SK-N-MC (cell line): ENCODE results near the gene CARD19.

Experiments
- DNase-seq: peaks from one replicate; pipeline ENCODE4 v3.0.0-alpha.2; 2011; ENCODE audit warnings: low read depth, low spot score
- H3K27ac ChIP-seq: fragments of 200-600 bp; sonication (generic); 2 replicates; pipeline ENCODE4 v1.5.1; 2016; ENCODE audit warnings: mixed run types
- H3K36me3 ChIP-seq: fragments of 200-600 bp; sonication (generic); 2 replicates; pipeline ENCODE4 v1.6.1; 2017; ENCODE audit warnings: antibody characterized with exemption, low read length, mixed read lengths; ENCODE audit not compliant: insufficient read depth
- H3K4me3 ChIP-seq: fragments of 200-600 bp; sonication (generic); 2 replicates; pipeline ENCODE4 v1.5.1; 2016
- H3K9ac ChIP-seq: fragments of 200-600 bp; sonication (generic); 2 replicates; pipeline ENCODE4 v1.8.0; 2017; ENCODE audit warnings: mixed run types, mixed read lengths; ENCODE audit not compliant: insufficient read length
- H3K9me3 ChIP-seq: fragments of 200-600 bp; sonication (generic); 2 replicates; pipeline ENCODE4 v1.6.1; 2017; ENCODE audit warnings: low read depth, mild to moderate bottlenecking, antibody characterized with exemption, low read length, moderate library complexity, mixed read lengths
- FOXP2 ChIP-seq: optimal IDR thresholded peaks from 2 replicates; pipeline ENCODE3; 2011; ENCODE audit warnings: mild to moderate bottlenecking, moderate library complexity; ENCODE audit not compliant: insufficient read depth; ENCODE audit errors: extremely low read length, control extremely low read depth
- POLR2AphosphoS5 ChIP-seq: IDR thresholded peaks from 2 replicates; pipeline ENCODE4 v1.6.1; 2012; ENCODE audit warnings: mild to moderate bottlenecking, low read depth, low read length, borderline replicate concordance

The CARD19 gene

DNA sequence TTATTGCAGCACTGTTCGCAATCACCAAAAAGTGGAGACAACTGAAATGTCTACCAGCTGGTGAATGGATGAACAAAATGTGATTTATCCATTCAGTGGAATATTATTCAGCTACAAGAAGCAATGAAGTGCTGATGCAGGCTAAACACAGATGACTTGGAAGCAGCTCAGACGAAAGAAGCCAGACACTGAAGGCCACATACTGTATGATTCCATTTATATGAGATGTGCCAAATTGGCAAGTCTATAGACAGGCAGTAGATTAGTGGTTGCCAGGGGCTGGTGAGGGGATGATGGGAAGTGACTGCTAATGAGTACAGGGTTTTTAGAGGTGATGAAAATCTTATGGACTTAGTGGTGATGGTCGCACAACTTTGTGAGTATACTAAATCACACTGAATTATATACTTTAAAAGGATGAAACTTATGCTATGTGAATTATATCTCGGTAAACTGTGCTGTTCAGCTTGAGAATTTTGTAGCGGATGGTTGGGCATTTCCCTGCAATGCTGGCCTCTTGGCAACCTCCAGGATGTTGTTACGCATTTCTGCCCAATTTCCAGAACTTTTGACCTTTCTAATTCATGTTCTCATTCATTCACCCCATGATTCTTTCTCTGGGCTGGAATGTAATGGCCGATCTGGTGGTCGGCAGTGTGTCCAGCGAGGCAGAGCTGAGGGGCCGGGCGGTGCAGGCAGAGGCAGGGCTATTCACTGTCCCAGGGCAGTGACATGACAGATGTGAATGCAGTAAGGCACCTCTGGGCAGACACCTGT is 66.0 kb downstream of the CARD19 start:
- no peak for DNase-seq
- Histone ChIP-seq H3K9ac (no peak overlapping the region), H3K27ac (no peak overlapping the region), H3K36me3 (no peaks in the 10 kb centered on the region), H3K4me3 (no peak overlapping the region), H3K9me3 (no peaks in the 10 kb centered on the region)
- no peak for TF ChIP-seq POLR2AphosphoS5
- no peak for TF ChIP-seq FOXP2
